HG03159 (cell line): ENCODE results near the gene MRPL58.
"Not testable (repeated sequence)": the region's sequence is repeated elsewhere in the genome, so short reads cannot be mapped to it uniquely, and the experiment has no call there.

Source experiments
- ATAC-seq: cut with Tn5 transposase; IDR thresholded peaks from one replicate; pipeline ENCODE4 v1.9.1; 2021; ENCODE audit warnings: mild to moderate bottlenecking, moderate library complexity; ENCODE audit not compliant: unreplicated experiment

MRPL58 gene

DNA sequence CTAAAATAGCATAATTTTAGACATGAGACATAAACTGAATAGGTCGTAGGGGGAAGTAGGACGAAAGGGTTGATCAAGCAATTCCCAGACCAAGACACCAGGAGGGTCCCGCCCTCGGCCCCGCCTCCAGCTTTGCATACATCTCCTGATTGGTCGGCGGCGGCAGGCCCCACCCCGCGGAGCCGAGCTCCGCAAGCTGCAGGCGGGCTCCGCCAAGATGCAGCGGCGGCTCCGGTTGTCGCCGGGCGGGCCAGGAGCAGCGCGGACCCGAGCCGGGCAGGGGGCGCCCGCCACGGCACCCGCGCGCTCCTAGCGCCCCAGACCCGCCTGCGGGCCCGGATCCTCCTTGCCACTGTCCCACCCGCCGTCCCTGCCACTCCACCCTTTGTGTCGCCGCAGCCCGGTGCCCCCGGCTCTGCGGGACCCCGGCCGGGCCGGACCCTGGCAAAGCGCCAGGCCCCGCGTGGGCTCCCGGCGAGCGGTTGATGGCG is 25.0 kb upstream of the MRPL58 start, which contains the start of gene CDR2L:
CDR2L (plus strand) TSS at position 215 of the 491 bp plus-strand sequence. CDS start 412 bp downstream, outside the sequence.
- peak; percentile 71 for ATAC-seq

DNA sequence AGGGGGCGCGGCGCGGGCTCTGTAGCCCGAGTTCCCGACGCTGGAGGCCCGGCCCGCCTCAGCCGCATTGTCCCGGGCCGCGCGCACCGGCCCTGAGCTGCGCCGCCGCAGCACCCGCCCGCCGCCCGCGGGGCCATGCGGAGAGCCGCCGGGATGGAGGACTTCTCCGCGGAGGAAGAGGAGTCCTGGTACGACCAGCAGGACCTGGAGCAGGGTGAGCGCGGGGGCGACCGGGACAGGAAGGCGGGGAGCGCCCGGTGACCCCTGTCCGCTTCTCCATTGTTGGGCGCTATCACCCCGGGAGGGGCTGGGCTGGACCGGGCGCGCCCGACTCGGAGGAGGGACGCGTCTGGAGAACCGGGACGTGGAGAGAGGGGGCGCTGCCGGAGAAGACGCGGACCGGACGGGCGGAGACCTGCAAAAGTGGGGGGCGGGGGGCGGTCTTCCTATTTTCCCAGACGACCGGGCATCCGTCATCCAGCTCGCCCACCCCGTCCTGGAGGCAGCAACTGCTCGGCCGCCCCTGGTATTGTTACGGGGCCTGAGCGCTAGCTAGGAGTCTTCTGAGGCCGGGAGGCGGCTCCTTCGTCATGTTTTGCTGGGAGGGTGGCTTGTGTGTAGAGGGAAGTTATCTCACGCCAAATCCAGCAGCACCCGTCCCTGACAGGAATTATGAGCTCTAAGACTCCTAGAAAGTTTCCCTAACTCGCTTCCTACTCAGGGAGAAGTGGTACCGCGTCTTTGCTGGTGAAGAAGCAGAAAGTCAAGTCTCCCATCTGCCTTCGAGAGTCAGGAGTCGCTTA is 24.4 kb upstream of the MRPL58 start:
- peak; percentile 33 for ATAC-seq

DNA sequence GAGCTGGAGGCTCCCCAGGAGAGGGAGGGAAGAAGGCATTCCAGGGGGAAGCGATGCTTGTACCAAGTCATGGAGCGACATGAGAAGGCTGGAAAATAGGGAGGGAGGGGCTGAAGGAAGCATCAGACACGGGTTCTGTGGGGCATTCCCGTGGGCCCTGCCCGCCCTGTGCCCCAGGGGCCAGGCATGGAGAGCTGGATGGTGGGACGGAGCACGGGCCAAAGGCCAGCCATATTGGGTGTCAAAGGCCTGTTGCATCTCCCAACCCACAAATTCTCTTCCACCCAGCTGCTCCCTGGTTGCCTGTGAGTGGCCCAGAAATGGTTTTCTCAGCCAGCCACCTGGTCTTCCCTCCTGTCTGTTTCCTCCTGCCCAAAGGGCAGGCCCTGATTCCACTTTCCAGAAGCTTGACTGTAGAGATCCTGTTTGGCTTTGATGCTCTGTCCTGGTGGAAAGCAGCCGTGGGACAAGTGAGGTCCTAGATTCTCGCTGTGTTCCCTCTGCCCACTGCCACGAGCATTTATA is 21.8 kb upstream of the MRPL58 start:
- ATAC-seq, result no peak

DNA sequence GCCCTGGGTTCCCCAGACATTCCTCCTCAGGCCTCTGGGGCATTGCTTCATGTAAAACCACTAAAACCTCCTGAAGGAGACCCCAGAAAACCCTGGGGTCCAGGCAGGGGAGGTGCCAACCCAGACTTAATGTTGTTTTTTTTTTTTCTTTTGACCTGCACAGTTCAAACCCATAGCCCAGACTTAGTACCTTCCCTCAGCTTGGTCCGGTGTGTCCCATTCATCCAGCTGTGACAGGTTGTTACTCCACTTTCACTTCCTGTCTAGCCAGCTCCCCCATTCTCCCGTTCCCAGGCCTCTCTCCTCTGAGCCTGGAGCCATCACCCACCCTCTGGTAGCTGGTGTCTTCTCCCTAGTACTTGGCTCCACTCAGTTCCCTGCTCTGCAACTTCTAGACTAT is 20.2 kb upstream of the MRPL58 start:
- no peak for ATAC-seq

DNA sequence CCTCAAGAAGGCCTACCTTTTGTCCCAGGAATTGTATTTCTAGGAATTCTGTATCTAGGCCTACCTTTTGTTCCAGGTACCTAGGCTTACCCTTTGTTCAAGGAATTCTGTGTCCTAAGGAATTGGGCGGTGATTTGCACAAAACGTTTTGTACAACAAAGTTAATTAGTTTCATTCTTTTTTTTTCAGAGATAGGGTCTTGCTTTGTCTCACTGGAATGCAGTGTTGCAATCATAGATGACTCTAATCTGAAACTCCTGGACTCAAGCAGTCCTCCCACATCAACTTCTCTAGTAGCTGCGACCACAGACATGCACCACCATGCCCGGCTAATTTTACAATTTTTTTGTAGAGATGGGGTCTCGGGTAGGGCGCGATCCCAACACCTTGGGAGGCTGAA is 18.0 kb upstream of the MRPL58 start:
- no peak for ATAC-seq

DNA sequence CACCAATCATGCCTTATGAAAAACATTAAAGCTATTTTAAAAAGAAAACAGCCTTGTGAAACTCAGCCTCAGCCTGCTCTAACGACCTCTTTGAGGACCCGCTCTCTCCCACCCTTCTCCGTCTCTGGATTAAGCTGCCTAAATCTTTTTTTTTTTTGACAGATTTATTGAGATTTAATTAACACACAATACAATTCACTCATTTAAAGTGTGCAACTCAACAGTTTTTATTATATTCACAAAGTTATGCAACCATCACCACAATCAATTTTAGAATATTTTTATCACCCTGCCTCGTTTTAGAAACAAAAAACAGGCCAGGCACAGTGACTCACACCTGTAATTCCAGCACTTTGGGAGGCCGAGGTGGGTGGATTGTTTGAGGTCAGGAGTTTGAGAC is 16.6 kb upstream of the MRPL58 start:
- ATAC-seq, result no peak

DNA sequence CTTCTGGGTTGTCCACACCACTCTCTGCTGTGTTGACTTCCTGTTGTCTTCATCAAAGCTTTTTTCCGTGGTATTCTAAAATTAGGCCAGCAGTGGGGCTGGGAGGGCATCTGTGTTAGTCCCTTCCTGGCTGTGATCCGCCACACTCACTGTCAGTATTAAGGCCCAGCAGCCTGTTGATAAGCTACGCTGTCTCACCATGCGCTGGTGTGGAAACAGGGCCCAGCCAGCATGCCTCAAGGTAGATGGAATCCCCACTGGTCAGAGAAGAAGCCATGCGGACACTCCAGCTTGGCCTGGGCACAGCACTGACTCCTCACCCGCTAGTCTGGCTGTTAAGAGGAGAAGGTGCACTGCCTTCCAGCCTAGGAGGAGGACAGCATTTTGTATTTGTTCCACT is 13.7 kb upstream of the MRPL58 start:
- no peak for ATAC-seq

DNA sequence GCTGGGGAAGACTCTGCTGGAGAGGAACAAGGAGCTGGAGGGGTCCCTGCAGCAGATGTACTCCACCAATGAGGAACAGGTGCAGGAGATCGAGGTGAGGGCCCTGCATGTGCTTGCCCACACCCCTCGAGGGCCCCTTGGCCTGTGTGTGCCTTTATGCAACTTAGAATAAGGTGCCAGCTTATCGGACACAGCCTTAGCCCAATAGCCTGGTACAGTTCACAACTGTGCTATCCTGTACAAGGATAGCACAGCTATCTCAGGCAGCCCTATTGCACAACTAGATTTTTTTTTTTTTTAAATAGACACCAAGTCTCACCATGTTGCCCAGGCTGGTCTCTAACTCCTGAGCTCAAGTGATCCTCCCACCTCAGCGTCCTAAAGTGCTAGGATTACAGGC is 12.9 kb upstream of the MRPL58 start:
- no peak for ATAC-seq

DNA sequence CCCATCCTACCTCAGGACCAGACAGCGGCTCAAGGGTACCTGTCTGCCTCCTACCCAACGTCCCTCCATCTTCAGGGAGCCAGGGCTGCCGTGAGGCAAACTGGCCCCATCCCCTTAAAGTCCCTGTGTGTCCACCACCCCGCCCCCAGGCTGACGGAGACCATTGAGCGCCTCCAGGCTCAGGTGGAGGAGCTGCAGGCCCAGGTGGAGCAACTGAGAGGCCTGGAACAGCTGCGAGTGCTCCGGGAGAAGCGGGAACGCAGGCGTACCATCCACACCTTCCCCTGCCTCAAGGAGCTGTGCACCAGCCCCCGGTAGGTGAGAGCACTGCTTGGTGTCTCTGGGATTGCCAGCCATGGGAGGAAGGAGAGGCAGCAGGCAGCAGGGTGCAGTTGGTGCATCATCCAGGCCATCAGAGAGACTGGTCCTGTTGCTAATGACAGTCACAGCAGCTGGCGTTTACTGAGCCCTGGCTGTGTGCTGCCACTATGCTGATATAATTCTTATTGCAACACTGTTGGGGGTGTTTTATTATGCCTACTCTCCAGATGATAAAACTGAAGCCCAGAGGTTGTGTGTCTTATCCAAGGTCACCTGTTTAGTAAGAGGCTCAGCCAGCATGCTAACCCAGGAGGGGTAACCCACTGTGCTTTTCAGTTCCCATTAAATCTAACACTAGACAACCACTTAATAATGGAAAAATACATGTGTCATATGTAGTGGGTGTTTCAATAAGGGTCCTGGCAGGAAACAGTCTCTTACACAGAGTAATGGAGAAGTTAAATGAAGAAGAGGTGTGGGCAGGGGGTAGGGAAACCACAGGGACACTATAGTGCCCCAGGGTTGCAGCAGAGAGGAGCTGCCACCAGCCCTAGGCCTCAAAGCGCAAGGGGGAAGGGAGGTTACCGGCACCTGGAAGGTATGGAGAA is 10.3 kb upstream of the MRPL58 start:
- ATAC-seq, result no peak

DNA sequence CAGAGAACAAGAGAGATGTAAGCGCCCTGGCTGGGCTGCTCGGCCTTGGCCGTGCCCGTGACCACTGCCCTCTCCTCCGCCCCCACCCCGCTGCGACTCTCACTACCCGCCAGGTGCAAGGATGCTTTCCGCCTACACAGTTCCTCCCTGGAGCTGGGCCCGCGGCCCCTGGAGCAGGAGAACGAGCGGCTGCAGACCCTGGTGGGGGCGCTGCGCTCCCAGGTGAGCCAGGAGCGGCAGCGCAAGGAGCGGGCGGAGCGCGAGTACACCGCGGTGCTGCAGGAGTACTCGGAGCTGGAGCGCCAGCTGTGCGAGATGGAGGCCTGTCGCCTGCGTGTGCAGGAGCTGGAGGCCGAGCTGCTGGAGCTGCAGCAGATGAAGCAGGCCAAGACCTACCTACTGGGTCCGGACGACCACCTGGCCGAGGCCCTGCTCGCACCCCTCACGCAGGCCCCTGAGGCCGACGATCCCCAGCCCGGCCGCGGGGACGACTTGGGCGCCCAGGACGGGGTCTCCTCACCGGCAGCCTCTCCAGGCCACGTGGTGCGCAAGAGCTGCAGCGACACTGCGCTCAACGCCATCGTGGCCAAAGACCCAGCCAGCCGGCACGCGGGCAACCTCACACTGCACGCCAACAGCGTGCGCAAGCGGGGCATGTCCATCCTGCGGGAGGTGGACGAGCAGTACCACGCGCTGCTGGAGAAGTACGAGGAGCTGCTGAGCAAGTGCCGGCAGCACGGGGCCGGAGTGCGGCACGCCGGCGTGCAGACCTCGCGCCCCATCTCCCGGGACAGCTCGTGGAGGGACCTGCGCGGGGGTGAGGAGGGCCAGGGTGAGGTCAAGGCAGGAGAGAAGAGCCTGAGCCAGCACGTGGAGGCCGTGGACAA is 9.2 kb upstream of the MRPL58 start:
- ATAC-seq, result no peak

DNA sequence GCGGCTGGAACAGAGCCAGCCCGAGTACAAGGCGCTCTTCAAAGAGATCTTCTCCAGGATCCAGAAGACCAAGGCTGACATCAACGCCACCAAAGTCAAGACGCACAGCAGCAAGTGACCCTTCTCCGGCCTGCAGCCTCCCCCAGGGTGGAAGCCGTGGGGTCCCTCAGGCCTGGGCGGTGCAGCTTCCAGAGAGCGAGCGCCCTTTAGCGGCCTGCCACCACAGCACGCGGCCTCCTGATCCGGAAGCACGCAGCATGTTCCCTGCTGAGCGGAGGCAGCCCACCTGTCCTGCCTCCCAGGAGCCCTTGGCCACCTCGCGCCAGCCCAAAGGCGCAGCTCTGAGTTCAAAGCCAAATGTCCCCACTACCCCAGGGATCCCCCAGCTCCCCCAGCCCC is 8.5 kb upstream of the MRPL58 start:
- ATAC-seq, result no peak

DNA sequence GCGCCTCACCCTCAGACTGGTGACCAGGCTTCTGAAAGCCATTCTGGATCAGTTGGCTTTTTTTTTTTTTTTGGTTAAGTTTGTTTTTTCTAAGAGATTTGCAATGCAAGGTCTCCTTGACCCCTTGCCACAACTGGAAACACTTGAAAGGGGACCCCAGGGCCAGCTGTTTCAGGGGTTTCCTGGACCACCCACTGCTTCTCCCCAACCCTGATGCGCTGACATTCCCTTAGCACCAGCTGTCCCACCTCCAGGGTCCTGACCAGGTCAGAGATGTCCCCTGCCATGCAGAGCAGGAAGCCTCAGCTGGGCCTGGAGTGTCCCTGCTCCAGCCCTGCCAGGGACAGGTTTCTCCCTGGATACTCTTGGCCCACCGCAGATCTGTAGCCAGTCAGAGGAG is 8.1 kb upstream of the MRPL58 start:
- no peak for ATAC-seq

DNA sequence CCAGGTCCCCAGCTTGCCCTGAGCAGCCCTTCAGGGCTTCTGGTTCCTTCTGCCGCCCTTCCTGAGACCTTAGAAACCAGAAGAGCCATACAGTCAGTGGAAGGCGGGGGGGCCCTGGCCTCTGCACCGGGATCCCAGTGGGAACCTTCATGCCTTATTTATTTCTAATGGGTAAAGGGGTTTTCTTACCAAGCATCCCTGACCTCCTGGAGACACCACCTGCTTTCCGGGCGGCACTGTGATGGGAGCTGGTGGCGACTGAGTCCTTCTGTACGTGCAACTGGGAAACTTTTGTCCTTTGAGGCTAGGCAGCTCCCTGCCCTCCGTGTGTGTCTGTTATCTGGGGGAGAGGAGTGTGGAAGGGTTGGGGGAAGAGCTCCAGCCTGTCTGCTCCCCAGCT is 7.2 kb upstream of the MRPL58 start:
- no peak for ATAC-seq

DNA sequence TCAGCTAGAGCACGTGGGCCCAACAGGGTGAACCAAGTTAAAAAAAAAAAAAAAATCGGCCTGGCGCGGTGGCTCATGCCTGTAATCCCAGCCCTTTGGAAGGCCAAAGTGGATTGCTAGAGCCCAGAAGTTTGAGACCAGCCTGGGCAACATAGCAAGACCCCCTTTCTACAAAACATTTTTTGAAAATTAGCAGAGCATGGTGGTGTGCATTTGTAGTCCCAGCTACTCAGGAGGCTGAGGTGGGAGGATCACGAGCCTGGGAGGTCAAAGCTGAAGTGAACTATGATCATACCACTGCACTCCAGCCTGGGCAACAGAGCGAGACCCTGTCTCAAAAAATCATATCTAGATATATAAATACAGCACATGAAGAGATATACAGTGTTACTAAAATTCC is 6.4 kb upstream of the MRPL58 start:
- ATAC-seq, result not testable (repeated sequence)

DNA sequence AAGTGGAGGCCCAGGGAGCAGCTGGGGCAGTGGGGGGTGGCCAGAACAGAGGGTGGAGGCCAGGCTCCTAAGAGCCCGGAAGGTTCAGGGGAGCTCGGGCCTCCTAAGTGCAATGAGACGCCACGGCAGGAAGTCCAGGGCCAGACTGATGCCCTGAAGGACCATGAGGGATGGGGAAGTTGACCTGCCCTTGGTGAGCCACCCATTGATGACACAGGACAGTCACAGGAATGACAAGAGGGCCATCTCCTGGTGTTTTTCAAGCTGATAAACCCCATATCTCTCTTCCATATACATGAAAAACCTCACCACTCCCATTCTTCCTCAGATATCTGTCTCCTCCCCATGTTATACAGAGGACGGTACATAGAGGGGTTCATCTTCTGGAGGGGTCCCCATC is 5.8 kb upstream of the MRPL58 start:
- no peak for ATAC-seq

DNA sequence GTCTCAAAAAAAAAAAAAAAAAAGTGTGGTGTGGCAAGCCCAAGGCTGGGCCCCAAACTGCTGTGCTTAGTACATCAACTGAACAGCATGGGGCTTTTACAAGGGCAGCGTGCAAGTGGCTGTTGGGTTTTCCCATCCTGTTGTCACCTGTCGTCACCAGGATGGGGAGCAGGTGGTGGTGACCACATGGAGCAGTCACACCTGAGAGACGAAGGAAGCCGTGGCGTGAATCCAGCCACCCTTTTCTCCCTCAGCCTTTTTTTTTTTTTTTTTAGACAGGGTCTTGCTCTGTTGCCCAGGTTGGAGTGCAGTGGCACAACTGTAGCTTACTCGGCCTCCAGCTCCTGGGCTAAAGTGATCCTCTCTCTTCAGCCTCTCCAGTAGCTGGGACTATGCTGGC is 4.1 kb upstream of the MRPL58 start:
- no peak for ATAC-seq

DNA sequence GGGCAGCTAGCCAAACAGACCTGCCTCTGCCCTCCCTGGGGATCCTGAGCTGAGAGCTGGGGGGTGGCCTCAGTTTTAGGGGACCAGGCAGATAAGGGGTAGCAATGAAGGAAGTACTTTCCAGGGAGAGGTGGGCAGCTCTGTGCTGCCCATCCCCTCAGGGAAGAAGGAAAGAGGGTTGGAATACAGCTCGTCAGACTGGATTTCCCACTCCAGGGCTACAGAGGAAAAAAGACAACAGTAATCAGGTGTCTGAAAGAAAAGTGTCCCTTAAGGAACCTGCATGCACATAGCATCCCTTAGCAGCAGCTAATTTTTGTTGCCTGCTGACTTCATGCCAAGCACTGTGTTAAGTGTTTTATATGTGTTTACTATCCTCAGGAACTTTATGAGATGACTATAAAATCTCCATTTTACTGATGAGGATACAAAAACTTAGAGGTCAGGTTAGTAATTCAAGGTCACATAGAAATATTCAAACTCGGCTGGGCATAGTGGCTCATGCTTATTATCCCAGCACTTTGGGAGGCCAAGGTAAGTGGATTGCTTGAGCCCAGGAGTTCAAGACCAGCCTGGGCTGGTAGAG is 3.2 kb upstream of the MRPL58 start:
- no peak for ATAC-seq

DNA sequence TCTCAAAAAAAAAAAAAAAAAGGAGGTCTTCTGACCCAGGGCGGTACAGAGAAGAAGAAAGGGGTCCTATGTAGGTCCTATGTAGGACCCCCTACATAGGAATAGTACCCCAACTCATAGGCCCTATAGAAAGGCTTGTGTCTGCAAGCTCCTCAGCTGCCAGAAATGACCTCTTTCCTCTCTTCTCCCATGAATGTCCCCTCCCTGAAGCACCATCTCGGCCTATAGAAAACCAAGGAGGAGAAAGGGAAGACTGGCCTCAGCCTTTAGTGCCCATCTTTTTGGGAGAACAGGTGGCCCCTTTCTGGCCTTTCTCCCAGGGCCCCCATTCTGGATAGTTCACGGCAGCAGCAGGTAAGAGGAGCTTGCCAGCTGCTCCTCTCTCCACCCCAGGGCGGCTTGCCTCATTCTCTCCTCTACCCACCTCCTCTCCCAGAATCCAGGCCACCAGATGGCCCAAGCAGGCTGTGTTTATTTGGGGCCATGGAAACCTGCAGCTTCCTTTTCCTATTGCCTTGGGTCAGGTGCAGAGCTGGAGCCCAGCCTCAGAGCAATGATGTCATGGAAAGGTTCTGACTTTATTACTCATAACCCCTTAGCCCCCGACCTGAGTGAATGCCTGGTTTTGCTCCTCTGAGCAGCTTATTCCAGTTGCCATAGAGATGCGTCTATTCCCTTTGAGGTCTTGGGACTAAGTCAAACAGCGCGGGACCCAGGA is 1.6 kb upstream of the MRPL58 start:
- ATAC-seq, result no peak

DNA sequence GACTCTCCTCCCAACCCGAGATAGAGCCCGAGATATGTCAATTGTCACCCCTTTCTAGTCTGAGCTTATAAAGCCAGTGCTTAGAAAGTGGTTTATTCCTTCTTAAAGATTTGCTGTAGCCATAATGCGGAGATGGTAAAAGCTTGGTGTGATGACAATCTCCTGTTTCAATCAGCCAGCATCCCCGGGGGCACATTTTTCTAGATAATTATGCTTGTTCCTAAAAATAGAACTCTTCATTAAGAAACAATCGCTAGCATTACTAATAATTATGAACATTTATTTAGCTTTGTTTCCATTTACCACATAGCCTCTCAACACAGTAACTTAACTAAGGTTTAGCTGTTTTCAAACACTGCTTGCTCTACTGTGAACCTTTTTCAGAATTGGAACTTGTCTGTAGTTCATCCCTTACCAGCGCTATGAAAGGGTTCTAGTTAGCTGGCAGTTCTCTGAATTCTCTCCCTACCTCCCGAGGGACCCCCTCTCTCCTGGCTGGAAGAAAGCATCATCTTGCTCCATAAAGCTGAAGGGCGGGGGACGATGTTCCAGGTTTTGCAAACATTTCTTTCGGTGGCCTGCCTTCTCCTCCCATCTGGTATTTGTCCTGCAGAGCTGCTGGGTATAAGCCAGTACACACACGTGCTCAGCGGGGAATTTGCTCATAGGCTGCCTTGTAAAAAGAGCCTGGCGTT is 922 bp upstream of the MRPL58 start:
- ATAC-seq, result no peak
